ENCODE measurements around the gene NTRK3. TPM values are rescaled to one million over a fixed set of nuclear protein-coding genes. Genes with fewer than 3 reads are reported as not detected.

The NTRK3 gene
- total RNA-seq, 1 experiment from 2014 or later = not detected

- Histone ChIP-seq H2AFZ (no peak overlapping the region), H3K27ac (no peak overlapping the region), H3K4me3 (no peak overlapping the region), H3F3A (ENCODE audit: insufficient read depth, low read depth) (no peaks in the 10 kb centered on the region), H3K9me3 (ENCODE audit: insufficient read depth, low read depth) (no peaks in the 10 kb centered on the region), H3K4me2 (no peak overlapping the region), H3K4me1 (replicated peaks; ENCODE audit: insufficient read depth) (no peaks in the 10 kb centered on the region), H3K36me3 (ENCODE audit: low read depth) (no peaks in the 10 kb centered on the region), H3K79me2 (ENCODE audit: low read depth) (no peaks in the 10 kb centered on the region), H4K20me1 (ENCODE audit: insufficient read depth) (no peaks in the 10 kb centered on the region), H3K27me3 (ENCODE audit: insufficient read depth, low read depth) (no peaks in the 10 kb centered on the region; the same call in none of the 2 replicates), H3K9me2 (ENCODE audit: insufficient read depth) (no peaks in the 10 kb centered on the region)
- no peak for DNase-seq
- BruUV-seq (replicated peaks) = no TSS peak
- ChIA-PET CTCF (no interaction called here), POLR2A (ENCODE audit: unreplicated experiment) (no interaction called here)
- TF ChIP-seq EZH2 (IDR thresholded peaks at IDR 0.05; ENCODE audit: low read depth) = no peak
- TF ChIP-seq, protein P1, sequence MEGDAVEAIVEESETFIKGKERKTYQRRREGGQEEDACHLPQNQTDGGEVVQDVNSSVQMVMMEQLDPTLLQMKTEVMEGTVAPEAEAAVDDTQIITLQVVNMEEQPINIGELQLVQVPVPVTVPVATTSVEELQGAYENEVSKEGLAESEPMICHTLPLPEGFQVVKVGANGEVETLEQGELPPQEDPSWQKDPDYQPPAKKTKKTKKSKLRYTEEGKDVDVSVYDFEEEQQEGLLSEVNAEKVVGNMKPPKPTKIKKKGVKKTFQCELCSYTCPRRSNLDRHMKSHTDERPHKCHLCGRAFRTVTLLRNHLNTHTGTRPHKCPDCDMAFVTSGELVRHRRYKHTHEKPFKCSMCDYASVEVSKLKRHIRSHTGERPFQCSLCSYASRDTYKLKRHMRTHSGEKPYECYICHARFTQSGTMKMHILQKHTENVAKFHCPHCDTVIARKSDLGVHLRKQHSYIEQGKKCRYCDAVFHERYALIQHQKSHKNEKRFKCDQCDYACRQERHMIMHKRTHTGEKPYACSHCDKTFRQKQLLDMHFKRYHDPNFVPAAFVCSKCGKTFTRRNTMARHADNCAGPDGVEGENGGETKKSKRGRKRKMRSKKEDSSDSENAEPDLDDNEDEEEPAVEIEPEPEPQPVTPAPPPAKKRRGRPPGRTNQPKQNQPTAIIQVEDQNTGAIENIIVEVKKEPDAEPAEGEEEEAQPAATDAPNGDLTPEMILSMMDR (conservative IDR thresholded peaks at IDR 0.05) = no peak
- intact Hi-C loops (cut with micrococcal nuclease; ENCODE audit: unreplicated experiment) = no loop called here
Observed at GRCh38 chr15:88126695-88127431, 129.7 kb downstream of the NTRK3 start.

GRCh38 chr15:88125576-88125975 is 131.0 kb downstream of the NTRK3 start:
- POLR2A ChIA-PET (ENCODE audit: unreplicated experiment) = no interaction called here
- H4K20me1 ChIP-seq (ENCODE audit: insufficient read depth) = no peaks in the 10 kb centered on the region
- CTCF ChIA-PET = no interaction called here

DNA sequence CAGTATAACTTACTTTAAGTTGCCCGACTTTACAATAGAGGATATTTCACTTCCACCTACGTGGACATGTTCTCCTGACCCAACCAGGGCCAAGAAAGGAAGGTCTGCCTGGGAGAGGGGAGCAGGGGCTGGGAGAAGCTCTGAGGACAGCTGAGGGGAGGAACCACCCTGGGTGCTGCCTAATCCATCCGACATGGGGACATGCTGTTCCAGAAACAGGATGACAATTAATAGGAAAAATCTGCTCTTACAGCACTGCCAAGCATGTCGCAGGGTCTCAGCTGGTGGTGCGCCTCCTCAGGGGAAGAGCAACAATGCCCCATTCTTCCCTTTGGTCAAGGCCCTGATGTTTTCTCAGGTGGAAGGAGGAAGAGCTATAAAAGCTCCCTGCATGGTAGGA is 132.3 kb downstream of the NTRK3 start:
- BruUV-seq (replicated peaks) = no TSS peak
- Histone ChIP-seq H3K27me3 (ENCODE audit: insufficient read depth, low read depth) (no peaks in the 10 kb centered on the region; the same call in none of the 2 replicates), H4K20me1 (ENCODE audit: insufficient read depth) (no peaks in the 10 kb centered on the region), H3K4me1 (replicated peaks; ENCODE audit: insufficient read depth) (no peaks in the 10 kb centered on the region), H3K9me2 (ENCODE audit: insufficient read depth) (no peaks in the 10 kb centered on the region), H3K27ac (no peak overlapping the region), H3K79me2 (ENCODE audit: low read depth) (no peaks in the 10 kb centered on the region), H3F3A (ENCODE audit: insufficient read depth, low read depth) (no peaks in the 10 kb centered on the region), H2AFZ (no peak overlapping the region), H3K9me3 (ENCODE audit: insufficient read depth, low read depth) (no peaks in the 10 kb centered on the region), H3K4me3 (no peak overlapping the region), H3K4me2 (no peak overlapping the region), H3K36me3 (ENCODE audit: low read depth) (no peaks in the 10 kb centered on the region)
- ChIA-PET POLR2A (ENCODE audit: unreplicated experiment) (no interaction called here), CTCF (no interaction called here)
- TF ChIP-seq, protein P1 (conservative IDR thresholded peaks at IDR 0.05) = no peak
- TF ChIP-seq EZH2 (IDR thresholded peaks at IDR 0.05; ENCODE audit: low read depth) = no peak
- intact Hi-C loops (cut with micrococcal nuclease; ENCODE audit: unreplicated experiment) = no loop called here
- DNase-seq = no peak

More at GRCh38 chr15:88125576-88125975, 131.0 kb downstream of the NTRK3 start:
- H3K79me2 ChIP-seq (ENCODE audit: low read depth) = no peaks in the 10 kb centered on the region
- no peak overlapping the region for H2AFZ ChIP-seq
- H3K9me3 ChIP-seq (ENCODE audit: insufficient read depth, low read depth) = no peaks in the 10 kb centered on the region
- TF ChIP-seq, protein P1 (conservative IDR thresholded peaks at IDR 0.05) = no peak
- no peak for TF ChIP-seq EZH2 (IDR thresholded peaks at IDR 0.05; ENCODE audit: low read depth)
- intact Hi-C loops (cut with micrococcal nuclease; ENCODE audit: unreplicated experiment) = no loop called here
- BruUV-seq (replicated peaks) = no TSS peak
- H3K4me2 ChIP-seq = no peak overlapping the region
- DNase-seq = no peak
- H3K27me3 ChIP-seq (ENCODE audit: insufficient read depth, low read depth) = no peaks in the 10 kb centered on the region; the same call in none of the 2 replicates
- H3F3A ChIP-seq (ENCODE audit: insufficient read depth, low read depth) = no peaks in the 10 kb centered on the region
- H3K4me3 ChIP-seq = no peak overlapping the region
- no peaks in the 10 kb centered on the region for H3K9me2 ChIP-seq (ENCODE audit: insufficient read depth)
- no peaks in the 10 kb centered on the region for H3K36me3 ChIP-seq (ENCODE audit: low read depth)
- H3K4me1 ChIP-seq (replicated peaks; ENCODE audit: insufficient read depth) = no peaks in the 10 kb centered on the region
- no peak overlapping the region for H3K27ac ChIP-seq

Measured in PC-9 (cell line).